SK-N-MC (cell line): Measurements from ENCODE around the gene HADHB.

Experiments
- DNase-seq: peaks from one replicate; pipeline ENCODE4 v3.0.0-alpha.2; 2011; ENCODE audit warnings: low read depth, low spot score
- H3K27ac ChIP-seq: fragments of 200-600 bp; sonication (generic); 2 replicates; pipeline ENCODE4 v1.5.1; 2016; ENCODE audit warnings: mixed run types
- H3K36me3 ChIP-seq: fragments of 200-600 bp; sonication (generic); 2 replicates; pipeline ENCODE4 v1.6.1; 2017; ENCODE audit warnings: antibody characterized with exemption, low read length, mixed read lengths; ENCODE audit not compliant: insufficient read depth
- H3K4me3 ChIP-seq: fragments of 200-600 bp; sonication (generic); 2 replicates; pipeline ENCODE4 v1.5.1; 2016
- H3K9ac ChIP-seq: fragments of 200-600 bp; sonication (generic); 2 replicates; pipeline ENCODE4 v1.8.0; 2017; ENCODE audit warnings: mixed run types, mixed read lengths; ENCODE audit not compliant: insufficient read length
- H3K9me3 ChIP-seq: fragments of 200-600 bp; sonication (generic); 2 replicates; pipeline ENCODE4 v1.6.1; 2017; ENCODE audit warnings: low read depth, mild to moderate bottlenecking, antibody characterized with exemption, low read length, moderate library complexity, mixed read lengths
- EZH2 ChIP-seq: fragments of 200-600 bp; sonication (generic); IDR thresholded peaks from one replicate; pipeline ENCODE4 v1.6.1; 2017; ENCODE audit warnings: antibody characterized with exemption
- FOXP2 ChIP-seq: optimal IDR thresholded peaks from 2 replicates; pipeline ENCODE3; 2011; ENCODE audit warnings: mild to moderate bottlenecking, moderate library complexity; ENCODE audit not compliant: insufficient read depth; ENCODE audit errors: extremely low read length, control extremely low read depth
- POLR2AphosphoS5 ChIP-seq: IDR thresholded peaks from 2 replicates; pipeline ENCODE4 v1.6.1; 2012; ENCODE audit warnings: mild to moderate bottlenecking, low read depth, low read length, borderline replicate concordance

HADHB gene

DNA sequence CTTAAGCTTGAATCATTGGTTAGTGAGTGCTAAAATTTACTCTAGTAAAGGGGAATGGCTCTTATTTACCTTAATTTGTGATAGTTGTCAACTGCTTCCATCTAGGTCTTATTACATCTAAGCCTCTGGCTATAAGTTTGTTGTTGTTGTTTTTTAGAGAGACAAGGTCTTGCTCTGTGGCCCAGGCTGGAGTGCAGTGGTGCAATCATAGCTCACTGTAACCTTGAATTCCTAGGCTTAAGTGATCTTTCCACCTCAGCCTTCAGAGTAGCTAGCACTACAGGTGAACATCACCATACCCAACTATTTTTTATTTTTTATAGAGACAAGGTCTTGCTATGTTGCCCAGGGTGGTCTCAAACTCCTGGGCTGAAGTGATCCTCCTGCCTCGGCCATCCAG is 6.9 kb upstream of the HADHB start:
- Histone ChIP-seq H3K36me3 (peaks cover 53% of the 10 kb centered on the region), H3K9me3 (no peaks in the 10 kb centered on the region), H3K27ac (no peak overlapping the region; the same call in 1 of the 2 replicates), H3K4me3 (no peak overlapping the region), H3K9ac (no peak overlapping the region)
- no peak for TF ChIP-seq FOXP2
- TF ChIP-seq EZH2, result no peak
- TF ChIP-seq POLR2AphosphoS5, result no peak
- DNase-seq, result no peak

- TF ChIP-seq FOXP2 (no peak), EZH2 (no peak), POLR2AphosphoS5 (no peak)
- Histone ChIP-seq H3K9me3 (no peaks in the 10 kb centered on the region), H3K9ac (no peak overlapping the region), H3K27ac (peak overlapping the region; percentile 60), H3K4me3 (no peak overlapping the region), H3K36me3 (peaks cover 47% of the 10 kb centered on the region)
- no peak for DNase-seq
Observed at GRCh38 chr2:26238311-26238958, 6.3 kb upstream of the HADHB start.

DNA sequence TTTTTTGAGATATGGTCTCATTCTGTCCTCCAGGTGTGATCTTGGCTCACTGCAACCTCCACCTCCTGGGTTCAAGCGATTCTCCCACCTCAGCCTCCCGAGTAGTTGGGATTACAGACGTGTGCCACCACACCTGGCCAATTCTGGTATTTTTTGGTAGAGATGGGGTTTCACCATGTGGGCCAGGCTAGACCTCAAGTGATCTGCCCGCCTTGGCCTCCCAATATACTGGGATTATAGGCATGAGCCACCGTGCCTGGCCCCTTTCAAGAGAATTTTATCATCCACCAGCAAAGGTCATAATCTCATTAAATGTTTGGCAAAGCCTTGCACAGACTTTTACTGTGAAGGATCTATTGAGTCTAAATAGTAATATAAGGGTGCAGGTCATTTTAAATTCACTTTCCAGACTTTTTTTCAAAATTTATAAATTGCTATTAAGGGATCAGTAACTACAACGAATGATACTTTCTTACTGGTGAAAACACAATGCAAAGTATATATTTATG is 2.8 kb upstream of the HADHB start:
- peaks cover 14% of the 10 kb centered on the region for H3K36me3 ChIP-seq
- H3K27ac ChIP-seq, result no peak overlapping the region
- H3K9ac ChIP-seq, result peak overlapping the region; percentile 94
- H3K4me3 ChIP-seq, result peak overlapping the region; percentile 99
- no peak for DNase-seq
- TF ChIP-seq POLR2AphosphoS5 (no peak), EZH2 (no peak), FOXP2 (no peak)
- H3K9me3 ChIP-seq, result no peaks in the 10 kb centered on the region

DNA sequence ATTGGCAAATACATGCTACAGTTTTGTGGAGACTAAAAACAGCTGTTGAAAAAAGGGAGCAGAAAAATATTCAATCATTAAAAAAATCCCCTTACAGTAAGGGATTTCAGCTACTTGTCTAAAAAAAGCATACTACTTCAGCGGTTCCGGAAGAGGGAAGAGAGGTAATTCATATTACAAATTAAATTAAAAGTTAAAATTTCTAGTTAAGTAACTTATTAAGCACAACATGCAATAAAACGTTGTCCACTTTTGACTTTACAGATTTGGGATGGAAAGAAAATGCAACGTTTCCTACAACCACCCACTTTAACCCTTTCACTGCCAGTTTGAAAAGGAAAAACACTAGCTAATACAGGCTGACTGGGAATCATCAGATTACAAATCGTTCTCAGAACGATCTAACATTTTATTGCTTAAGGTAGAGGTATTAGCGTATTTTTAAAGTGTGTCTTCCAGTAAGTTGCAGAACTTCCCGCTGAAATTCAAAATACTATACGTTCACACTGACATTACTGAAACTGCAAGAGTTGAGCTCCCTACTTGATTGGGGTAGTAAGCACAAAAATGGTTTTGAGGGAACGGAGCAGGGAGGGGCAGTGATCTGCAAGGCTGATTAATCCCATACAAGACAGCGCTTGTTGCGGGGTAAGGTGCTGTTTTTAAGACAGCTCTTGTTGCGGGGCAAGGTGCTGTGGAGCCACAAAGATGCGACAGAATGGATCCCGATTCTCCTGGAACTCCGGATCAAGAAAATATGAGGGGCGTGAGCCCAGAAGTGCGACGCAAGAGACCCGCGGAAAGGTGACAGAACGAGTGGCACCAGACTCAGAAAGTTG is 1.1 kb upstream of the HADHB start:
- H3K27ac ChIP-seq, result peak overlapping the region; percentile 85

DNA sequence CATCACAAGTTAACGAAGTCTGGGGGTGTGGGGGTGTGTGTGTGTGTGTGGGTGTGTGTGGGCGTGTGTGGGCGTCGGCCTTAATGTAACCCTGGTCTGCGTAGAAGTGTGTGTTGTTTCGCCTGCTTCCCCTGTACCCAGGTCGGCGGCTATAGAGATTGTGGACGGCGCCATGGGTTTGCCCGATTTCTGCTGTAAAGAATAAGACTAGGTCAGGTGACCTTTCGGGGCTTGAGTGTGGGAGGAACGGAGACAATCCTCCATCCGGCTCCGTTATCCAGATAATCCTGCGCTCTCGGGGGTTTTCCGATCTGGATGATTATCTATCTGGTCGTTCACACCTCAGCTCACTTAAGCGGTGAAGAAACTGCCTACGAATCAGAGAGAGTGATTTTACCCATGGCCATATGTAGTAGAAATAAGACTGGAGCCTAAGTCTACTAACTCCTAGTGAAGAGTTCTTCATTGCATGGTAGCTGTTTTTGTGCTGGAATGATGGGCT is 543 bp downstream of the HADHB start:
- Histone ChIP-seq H3K27ac (no peak overlapping the region), H3K4me3 (peak overlapping the region; percentile 99), H3K9me3 (no peaks in the 10 kb centered on the region), H3K36me3 (no peaks in the 10 kb centered on the region), H3K9ac (peak overlapping the region; percentile 94)
- no peak for DNase-seq
- TF ChIP-seq EZH2 (no peak), FOXP2 (no peak), POLR2AphosphoS5 (no peak)

More for the DNA sequence above, 1.1 kb upstream of the HADHB start:
- TF ChIP-seq EZH2, result no peak
- Histone ChIP-seq H3K4me3 (peak overlapping the region; percentile 99), H3K36me3 (peaks cover 2% of the 10 kb centered on the region; the same call in 1 of the 2 replicates), H3K9me3 (no peaks in the 10 kb centered on the region), H3K9ac (peak overlapping the region; percentile 94)
- peak; percentile 32 for DNase-seq

- H3K27ac ChIP-seq, result no peak overlapping the region
- peak overlapping the region; percentile 94 for H3K9ac ChIP-seq
- H3K36me3 ChIP-seq, result no peaks in the 10 kb centered on the region
- H3K4me3 ChIP-seq, result peak overlapping the region; percentile 99
- no peaks in the 10 kb centered on the region for H3K9me3 ChIP-seq
- TF ChIP-seq FOXP2 (no peak), POLR2AphosphoS5 (no peak), EZH2 (no peak)
- DNase-seq, result no peak
Observed at GRCh38 chr2:26245810-26246209, 1.1 kb downstream of the HADHB start.

DNA sequence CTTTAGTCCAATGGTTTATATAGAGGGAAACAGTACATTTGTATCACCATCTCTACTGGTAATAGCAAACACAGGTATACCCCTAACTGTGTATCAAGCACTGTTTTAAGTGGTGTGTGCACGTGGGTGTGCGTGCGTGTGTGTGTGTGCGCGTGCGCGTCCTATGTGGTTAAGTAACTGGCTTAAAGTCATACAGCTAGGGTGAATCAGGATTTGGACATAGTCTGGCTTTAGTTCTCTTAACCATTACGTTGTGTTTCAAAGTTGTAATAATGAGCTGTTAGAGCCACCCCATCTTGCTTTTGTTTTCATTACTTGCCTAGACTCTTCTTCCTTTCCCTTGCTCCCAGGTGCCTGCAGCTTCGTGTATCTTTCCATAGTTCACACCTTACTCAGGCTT is 2.1 kb downstream of the HADHB start:
- Histone ChIP-seq H3K4me3 (0 out of 2 replicates have a peak overlapping the region, but pooled peaks have one; percentile 19), H3K9ac (no peak overlapping the region), H3K9me3 (no peaks in the 10 kb centered on the region), H3K27ac (no peak overlapping the region), H3K36me3 (no peaks in the 10 kb centered on the region)
- TF ChIP-seq POLR2AphosphoS5 (no peak), FOXP2 (no peak), EZH2 (no peak)
- DNase-seq, result no peak

DNA sequence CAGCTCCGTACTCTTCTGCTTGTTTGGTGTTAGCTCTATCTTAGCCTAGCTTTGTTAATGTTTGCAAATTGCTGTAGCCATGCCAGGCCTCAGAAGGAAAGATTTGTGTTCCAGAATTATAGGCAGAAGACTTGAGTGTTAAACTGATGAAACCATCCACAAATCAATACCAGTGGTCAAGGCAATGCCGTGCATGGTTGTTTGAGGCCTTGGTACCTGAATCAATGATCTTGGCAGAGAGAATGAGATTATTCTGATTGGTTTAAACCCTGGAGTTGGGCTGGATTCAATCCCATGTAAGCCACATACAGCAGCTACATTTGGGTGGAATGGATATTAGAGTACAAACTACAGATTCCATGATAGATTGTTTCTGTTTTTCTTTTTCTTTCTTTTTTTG is 4.9 kb downstream of the HADHB start:
- Histone ChIP-seq H3K9me3 (no peaks in the 10 kb centered on the region), H3K9ac (no peak overlapping the region), H3K27ac (no peak overlapping the region), H3K4me3 (no peak overlapping the region), H3K36me3 (peaks cover 2% of the 10 kb centered on the region; the same call in 1 of the 2 replicates)
- DNase-seq, result no peak
- TF ChIP-seq POLR2AphosphoS5 (no peak), FOXP2 (no peak), EZH2 (no peak)
